Stimulated activated CD8-positive, alpha-beta memory T cell treated with anti-CD3 and anti-CD28 coated beads, Interleukin-4, amount 100 ng/mL, for 48 hours (primary cell): Measurements from ENCODE around the gene MYB.

ENCODE experiments used
- DNase-seq: peaks from one replicate; pipeline ENCODE4 v3.0.0-alpha.2; 2020

MYB gene

DNA sequence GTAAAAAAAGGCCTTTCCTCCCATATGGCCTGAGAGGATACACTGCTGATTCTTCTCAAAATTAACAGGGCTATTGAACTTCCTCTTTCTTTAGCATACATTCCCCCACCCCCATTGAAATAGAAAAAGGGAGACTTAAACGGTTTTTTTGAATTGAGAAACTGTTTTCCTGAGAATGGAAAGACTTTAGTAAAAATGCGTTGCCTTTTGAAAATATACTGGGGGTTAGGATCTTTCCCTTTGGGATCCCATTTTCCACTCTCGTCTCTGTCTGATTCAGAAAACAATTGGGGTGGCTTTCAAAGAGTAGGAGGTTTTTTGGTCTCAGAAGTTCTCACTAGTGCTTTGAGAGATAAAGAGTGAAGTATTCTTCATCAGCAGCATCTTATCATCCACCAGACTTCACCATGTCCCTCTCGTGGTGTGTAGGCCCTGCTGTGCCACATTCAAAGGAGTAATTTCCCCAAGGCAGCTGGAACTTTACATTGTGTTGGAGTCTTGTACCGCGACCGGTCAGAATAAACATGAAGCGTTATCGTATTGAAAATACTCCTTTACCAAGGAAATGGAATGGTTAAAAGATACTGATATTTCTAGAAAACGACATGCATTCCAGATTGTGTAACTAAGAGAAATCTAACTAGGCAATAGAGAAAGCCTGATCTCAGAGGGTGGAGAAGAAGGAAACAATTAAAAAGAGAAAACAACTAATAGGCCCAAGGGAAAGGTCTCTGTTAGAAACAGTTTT lies 10.6 kb downstream of the MYB start:
- no peak for DNase-seq

DNA sequence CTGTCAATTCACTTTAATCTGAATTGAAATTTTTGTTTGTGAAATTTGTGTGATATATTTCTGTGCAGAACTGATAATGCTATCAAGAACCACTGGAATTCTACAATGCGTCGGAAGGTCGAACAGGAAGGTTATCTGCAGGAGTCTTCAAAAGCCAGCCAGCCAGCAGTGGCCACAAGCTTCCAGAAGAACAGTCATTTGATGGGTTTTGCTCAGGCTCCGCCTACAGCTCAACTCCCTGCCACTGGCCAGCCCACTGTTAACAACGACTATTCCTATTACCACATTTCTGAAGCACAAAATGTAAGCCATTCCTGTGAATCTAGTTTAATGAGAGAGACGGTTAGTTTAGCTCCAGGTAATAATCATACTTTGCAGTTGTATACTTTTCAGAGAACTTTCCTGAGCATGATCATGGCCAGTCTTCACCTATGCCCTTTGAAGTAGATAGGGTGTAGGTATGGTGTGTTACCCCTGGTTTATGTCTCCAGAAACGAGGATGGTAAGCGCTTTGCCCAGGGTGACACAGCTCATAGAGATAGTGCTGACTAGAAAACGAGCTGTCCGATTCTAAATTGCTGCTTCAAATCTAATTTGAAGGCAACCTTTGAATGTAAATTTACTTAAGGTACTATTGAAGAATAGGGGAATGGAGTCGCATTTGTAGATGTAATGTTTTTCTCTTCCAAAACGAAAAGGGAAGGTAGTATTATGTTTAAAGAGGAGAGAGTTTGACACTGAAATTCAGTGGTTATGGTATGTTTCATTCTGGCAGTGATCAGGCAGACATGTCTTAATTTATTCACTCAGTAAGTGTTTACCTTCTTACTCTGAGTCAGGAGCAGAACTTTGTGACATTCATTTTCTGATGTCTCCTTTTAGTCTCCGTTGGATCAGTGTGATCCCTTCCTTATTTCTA lies 11.4 kb downstream of the MYB start:
- no peak for DNase-seq

DNA sequence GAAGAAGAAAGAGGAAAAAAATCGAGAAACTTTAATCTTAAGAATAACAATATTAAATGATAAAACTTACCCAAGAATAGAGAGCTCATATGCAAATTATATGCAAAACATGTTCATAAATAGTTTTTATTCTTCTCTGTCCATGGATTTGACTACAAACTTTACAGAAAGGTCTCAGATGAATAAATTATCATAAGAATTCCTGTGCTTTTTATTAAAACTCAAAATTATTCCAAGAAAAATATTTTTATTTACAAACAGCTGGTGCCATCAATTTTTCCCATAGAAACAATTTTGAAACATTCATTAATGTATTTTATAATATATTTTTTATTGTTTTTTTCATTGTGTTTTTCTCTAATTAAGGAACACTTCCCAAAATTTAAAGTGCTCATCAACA lies 12.1 kb downstream of the MYB start:
- DNase-seq: no peak

DNA sequence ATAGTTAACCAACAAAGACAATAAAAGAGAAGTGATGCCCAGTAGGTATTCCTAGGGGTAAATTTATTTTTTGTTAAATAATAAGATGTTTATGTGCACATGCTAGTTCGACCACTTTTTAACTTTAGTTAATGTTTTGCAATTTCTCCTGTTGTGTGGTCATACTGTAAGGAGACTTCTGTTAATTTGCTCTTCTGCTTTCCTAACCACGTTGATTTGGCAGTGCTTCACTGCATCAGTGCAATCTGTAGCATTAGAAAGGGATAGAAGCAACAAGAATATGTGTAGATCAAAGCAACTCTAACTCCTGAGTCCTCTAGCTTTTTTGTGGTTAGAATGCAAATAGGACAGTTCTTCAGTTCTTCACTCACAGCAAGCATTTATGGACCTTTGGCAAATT lies 13.9 kb downstream of the MYB start:
- no peak for DNase-seq

DNA sequence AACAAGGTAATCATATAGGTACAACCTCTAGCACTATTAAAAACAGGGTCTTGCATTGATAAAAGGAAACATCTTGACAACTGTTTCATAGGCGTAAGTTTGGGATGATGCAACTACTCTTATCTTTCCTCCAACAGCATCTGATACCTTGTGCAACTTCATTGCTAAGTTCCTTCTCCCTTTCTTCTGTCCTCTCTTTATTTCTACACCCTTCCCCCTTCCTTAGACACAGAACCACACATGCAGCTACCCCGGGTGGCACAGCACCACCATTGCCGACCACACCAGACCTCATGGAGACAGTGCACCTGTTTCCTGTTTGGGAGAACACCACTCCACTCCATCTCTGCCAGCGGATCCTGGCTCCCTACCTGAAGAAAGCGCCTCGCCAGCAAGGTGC lies 14.4 kb downstream of the MYB start:
- no peak for DNase-seq

DNA sequence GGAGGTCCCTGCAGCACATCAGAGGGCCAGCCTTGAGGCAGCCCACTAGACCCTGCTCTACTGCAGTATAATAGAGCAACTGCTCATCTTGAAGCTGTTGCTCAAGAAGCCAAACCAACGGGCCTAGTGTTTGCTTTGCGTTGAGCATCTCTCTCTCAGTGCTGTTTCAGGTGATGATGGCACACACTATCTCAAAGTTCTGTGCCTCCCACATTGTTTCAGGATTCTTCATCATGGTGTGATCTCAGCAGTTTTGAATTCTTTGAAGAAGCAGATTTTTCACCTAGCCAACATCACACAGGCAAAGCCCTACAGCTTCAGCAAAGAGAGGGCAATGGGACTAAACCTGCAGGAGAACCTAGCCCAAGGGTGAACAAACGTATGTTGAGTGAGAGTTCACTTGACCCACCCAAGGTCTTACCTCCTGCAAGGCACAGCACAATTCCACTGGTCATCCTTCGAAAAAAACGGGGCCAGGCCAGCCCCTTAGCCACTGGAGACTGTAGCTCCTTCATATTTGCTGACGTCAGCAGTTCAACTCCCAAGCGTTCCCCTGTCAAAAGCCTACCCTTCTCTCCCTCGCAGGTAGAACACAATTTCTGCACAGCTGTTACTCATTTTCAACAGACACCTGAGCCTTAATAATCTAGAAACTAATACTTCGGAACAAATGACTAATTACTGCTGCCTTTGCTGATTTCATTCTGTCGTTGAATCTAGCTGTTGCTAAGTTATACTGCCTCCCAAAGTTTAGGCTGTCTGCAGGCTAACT lies 15.8 kb downstream of the MYB start:
- DNase-seq: no peak

DNA sequence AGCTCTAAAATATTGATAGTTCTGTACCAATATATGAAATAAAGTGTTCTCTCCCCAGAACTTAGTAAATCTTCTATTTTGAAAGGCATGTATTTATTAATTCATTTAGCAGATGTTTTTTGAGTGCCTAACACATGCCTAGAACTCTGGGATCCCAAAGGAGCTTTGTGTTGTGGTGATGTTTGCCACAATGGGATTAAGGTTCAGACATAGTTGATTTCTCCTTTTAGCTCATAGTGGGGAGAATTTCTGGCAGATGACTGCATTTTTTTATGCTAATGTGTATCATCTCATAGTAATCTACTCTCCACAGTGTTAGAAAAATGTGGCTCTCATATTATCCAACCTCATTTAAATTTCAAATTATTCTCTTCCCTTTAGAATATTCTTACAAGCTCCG lies 21.7 kb downstream of the MYB start:
- no peak for DNase-seq

DNA sequence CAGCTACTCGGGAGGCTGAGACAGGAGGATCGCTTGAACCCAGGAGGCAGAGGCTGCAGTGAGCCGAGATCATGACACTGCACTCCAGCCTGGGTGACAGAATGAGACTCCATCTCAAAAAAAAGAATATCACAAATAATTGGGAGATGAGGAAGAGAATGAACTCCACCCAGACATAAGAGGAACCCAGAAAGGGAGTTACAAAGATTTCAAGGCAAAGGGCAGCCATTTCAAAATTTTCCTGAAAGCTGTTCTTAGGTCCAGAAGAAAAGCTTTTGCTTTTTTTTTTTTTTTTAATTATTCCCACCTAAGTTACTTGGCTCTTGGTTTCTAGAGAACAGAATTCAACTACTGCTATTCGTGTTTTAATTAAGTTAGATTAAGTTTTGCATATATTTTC lies 23.8 kb downstream of the MYB start:
- DNase-seq: no peak

DNA sequence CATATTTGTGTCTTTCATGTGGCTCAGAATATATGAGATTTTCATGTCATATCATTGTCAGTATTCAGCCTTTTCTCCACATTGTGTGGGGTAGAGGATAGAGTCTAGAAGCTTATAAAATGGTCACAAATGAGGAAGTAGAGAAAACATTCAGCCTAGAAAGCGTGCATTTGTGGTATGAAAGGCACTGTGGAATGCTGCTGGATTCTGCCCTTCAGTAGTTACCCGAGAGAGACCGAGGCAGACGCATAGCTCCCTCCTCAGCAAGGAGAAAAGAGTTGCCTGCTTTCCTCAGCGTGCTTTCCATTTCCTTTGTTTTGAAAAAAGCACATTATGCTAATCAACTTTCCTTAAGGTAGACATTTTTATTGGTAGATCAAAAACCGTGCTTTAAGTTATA lies 28.7 kb downstream of the MYB start:
- DNase-seq: no peak

DNA sequence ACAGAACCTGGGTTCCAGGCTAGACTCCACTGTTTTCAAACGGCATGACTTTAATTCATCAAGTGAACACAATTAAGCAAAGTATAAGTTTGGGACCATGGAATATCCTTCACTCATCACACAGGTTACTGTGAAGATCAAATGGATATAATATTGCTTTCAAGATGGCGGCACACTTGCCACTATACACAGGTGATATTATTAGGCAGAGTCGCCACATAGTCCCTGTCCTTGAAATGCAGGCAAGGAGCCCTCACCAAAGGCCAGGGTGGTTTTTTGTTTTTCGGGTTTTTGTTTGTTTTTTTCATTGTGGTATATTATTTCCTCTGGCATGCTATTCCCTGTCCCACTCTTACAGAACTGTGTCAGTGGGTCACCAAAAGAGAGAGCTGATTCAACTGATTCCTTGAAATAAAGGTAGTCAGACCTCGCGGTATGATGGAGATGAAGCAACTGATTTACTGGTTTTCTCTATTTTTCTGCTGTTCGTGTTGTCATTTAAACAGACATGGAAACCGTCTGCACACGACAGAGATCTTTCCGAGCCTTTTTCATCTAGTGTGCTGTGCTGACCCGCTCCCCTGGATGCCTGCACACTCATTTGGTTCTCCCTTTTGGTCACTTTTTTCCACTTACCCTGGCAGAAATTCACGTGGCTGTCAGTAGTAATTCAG lies 29.7 kb downstream of the MYB start:
- no peak for DNase-seq

DNA sequence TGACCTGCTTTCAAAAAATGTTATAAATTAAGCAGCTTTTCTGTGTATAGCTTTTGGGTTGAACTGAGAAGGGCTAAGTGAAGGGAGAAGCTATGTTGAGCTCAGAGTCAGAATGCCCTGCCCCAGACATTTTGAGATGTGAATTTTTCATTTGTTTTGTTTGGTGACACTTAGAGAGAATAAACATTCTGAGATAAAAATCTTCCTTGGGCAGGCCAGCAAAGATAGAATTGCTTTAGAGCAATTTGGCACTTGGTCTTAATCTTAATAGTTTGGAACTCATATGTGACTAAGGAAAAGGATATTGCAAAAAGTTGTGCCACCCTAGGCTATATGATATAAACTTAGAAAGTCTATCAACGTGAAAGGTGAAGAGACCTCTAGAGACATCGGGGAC lies 30.2 kb downstream of the MYB start:
- DNase-seq: no peak

DNA sequence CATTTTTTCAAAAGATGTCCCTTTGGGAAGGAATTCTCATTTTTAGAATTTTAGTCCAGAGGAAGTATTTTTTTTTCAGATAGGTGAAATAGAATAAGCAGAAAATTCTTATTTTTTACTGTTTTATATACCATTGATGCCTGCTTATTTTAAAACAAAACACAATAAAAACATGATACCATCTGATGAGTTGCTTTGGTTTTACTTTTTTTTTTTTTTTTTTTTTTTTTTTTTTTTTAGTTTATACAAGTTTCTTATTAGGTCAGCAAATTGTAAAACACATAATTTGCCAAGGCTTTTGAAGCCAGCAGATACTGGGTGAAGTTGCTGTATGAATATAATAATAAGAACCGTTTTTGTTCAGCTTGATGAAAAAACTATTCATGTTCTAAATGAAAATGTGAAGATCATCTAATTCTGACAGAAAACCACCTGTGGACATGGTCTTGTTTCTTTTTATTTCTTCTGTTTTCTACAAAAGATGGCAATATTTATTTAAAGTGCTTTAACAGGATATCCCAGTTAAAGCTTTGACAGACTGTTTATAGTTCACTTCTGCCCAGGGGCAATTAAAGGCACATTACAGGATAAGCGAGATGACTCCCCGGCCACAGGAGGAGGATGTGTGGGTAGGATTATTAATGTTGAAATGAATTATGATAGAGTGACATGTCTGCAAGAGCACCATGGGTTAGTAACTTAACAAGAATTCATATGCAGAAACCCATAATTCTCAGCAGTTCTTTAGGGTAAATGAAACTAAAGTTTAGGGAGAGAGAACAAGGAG lies 31.1 kb downstream of the MYB start:
- DNase-seq: no peak

DNA sequence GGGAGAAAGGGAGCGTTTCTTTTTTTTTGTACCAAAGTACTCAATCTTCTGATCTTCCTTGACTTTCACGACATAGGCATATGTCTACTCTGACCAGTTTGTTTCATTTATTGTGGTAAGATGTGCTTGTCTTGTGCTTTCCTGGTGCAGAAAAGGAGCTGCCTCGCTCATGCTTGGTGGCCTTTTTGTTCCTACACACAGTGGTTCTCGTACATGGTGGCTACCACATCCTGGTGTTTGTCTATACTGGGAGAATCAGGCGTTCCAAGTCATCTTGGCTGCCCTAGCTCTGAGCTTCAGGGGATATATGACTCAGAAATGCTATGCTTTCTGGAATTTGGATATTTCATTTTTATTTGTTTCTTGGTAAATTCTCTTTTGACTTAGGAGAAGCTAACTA lies 31.8 kb downstream of the MYB start:
- DNase-seq: no peak

DNA sequence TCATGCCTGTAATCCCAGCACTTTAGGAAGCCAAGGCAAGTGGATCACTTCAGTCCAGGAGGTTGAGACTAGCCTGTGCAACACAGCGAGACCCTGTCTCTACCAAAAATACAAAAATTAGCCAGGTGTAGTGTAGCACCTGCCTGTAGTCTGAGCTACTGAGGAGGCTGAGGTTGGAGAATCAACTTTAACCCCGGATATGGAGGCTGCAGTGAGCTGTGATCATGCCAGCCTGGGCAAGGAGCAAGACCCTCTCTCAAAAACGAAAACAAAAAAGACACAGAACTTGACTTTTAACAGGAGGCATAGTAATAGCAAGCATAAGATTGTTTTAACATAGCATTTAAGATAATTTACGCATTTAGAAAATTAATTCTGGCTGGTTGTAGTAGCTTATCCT lies 32.5 kb downstream of the MYB start:
- DNase-seq: no peak

DNA sequence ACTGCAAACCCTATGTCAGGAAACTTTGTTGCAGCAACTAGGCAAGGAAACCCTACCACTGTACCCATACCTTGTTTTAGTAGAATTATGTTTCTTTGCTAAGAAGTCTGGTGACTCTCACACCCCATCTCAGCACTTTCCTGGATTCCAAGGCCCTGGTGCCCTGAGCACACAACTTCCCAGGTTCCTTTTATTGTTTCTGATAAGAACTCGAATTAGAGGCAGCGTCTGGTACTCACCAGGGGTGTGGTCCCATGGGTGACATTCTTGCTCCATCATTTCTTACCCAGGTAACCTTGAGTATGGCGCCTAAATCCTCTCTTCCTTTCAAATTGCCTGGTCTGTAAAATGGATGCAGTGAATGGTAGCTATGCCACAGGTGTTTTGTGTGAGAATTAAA lies 34.1 kb downstream of the MYB start:
- no peak for DNase-seq

DNA sequence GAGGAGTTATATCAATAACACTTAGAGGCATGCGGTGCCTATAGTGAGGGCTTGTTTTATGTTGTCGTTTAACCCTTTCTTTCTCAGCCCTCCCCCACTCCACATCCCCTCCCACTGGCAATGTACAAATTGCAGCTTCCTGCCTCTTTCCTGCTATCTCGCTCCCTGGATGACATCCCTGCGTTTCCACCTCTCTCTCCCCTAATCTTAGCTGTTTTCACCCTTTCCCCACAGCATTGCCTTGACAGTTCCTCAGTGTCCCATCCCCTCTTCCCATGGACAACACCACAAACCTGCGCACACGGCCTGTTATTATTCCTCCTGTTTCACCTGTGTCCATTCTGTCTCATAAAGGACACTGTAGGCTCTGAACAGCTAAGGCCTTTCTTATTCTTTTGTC lies 34.5 kb downstream of the MYB start:
- no peak for DNase-seq

DNA sequence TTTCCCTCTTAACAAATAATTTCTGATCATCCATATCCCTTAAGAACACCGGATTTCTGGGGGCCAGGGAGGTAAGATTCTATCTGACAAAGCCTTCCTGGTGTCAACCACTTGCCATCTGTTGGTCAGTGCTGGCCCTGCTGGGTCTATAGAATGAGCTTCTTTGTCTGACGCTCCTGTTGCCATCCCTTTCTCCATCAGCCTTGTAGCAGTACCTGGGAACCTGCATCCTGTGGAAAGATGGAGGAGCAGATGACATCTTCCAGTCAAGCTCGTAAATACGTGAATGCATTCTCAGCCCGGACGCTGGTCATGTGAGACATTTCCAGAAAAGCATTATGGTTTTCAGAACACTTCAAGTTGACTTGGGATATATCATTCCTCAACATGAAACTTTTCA lies 36.6 kb downstream of the MYB start:
- DNase-seq: no peak

DNA sequence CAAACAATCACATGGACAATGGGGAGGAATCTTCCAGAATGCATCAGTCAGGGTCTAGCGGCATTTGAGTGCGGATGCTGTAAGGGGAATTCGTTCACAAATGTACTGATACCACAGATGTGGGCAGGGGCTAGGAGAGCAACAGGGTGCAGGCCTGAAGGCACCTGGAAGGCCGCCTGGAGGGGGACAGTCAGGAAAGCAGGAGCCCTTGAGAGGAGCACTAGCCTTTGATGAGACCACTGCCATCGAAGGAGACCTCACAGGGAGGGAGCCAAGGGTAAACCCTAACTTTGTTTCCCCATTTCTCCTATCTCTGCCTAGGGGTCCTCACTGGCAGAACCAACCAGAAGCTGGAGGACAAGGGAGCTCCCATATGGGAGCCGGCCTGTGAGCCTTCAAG lies 38.2 kb downstream of the MYB start:
- no peak for DNase-seq

DNA sequence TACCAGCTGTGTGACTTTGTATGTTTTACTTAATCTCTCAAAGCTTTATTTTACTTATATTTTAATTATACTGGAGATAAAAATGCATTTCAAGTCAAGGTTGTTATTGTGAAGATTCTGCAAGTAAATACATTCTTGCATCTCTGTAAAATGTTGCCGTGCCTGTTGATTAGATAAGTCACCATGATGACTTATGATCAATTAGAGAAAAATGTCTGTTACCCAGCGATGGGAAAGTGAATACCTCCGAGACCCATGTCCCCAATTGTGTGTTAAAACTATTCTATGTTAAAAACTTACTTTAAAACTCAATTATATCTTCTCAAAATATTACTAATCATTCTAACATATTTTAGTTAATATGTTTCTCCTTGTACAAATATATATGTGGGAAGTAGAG lies 39.9 kb downstream of the MYB start:
- DNase-seq: no peak

DNA sequence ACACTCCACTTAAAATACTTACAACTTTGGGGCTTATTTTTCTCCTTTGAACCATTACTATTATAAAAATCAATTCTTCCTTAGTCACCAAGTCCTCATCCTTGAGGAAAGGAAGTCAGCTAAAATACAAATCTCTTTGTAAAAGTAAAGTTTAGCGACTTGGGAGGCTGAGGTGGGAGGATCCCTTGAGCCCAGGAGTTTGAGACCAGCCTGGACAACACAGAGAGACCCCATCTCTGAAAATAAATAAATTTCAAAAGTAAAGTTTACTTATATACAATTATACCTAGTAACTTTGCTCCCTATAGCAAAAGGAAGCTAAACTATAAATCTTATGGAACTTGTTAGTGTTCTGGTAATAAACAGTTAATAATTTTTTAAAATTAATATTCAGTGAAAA lies 40.4 kb downstream of the MYB start:
- no peak for DNase-seq

DNA sequence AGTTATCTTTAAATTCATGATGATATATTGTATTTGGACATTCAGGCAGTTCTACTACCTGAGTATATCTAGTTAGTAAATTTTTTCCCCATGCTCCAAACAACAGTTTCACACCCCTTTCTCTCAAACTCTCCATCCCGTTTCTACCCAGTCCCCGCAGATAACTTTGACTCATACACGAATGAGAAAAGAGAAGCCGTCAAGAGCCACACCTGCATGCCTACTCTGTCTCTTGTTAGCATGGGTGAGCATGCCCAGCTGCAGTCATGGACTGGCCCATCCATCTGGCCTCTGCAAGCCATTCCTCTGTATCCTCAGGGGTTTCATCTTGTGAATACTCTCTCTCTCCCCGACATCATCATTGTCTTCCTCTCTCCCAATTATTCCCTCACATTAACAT lies 41.5 kb downstream of the MYB start:
- no peak for DNase-seq

DNA sequence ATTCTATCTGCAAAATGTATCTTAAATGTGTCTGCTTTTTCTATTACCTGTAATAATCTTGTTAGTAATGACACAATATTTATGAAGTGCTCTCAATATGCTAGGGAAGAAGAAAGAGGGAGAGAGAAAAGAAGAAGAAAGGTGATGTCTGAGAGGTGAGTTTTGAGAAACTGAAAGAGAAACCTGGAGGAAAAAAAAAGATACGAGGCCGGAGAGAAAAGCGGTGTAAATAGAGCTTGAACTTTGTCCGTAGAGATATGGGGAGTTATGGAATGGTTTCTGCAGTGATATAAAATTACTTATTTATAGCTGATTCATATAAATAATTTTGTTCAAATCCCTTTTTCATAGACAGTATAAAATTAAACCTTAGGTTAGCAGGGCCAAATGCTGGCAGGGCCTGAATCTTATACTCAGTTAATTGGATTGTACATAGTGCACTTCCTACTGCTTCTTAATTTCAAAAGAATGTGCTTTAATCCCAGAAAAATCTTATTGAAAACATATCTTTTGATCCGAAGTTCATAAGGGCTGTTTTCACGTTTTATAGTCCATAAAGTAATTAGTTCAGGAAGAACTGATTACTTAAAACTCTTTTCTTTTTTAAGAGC lies 43.0 kb downstream of the MYB start:
- DNase-seq: no peak
